Measurements from ENCODE around the gene EDRF1. TPM values are rescaled to one million over a fixed set of nuclear protein-coding genes. Genes with fewer than 3 reads are reported as not detected.

The EDRF1 gene
- total RNA-seq, 1 experiment from 2014 or later: 40.5 TPM

GRCh38 chr10:125802739-125803138 lies 83.2 kb downstream of the EDRF1 start:
- DNase-seq (ENCODE audit: low spot score): no peak
- Histone ChIP-seq H3K27me3 (replicated peaks; ENCODE audit: insufficient read depth, low read depth, low read length, poor library complexity) (no peaks in the 10 kb centered on the region), H3K27ac (ENCODE audit: low read depth, low read length, poor library complexity, severe bottlenecking) (no peak overlapping the region), H3K4me1 (ENCODE audit: insufficient read depth, low read length, poor library complexity, severe bottlenecking) (no peaks in the 10 kb centered on the region), H3K9me3 (ENCODE audit: low read depth, low read length, poor library complexity, severe bottlenecking) (no peaks in the 10 kb centered on the region), H3K4me3 (ENCODE audit: low read depth, low read length, poor library complexity, severe bottlenecking) (no peak overlapping the region), H3K36me3 (ENCODE audit: insufficient read depth, low read length, poor library complexity, severe bottlenecking) (peaks cover 5% of the 10 kb centered on the region)
- POLR2A ChIA-PET (ENCODE audit: low non-redundant PET): interaction anchor here (0.6 kb wide), 1 partner anchor 75 kb away, joined by 3 read pairs; no protein-coding TSS in a partner anchor
- CTCF ChIA-PET: no interaction called here
- no peak for TF ChIP-seq CTCF (conservative IDR thresholded peaks at IDR 0.05; ENCODE audit: low read depth, low read length)
- no peak for TF ChIP-seq EZH2 (IDR thresholded peaks at IDR 0.05; ENCODE audit: borderline replicate concordance, low read depth, low read length, poor library complexity, severe bottlenecking)
- intact Hi-C loops (cut with micrococcal nuclease; ENCODE audit: unreplicated experiment): no loop called here
- no TSS peak for BruUV-seq (replicated peaks)

DNA sequence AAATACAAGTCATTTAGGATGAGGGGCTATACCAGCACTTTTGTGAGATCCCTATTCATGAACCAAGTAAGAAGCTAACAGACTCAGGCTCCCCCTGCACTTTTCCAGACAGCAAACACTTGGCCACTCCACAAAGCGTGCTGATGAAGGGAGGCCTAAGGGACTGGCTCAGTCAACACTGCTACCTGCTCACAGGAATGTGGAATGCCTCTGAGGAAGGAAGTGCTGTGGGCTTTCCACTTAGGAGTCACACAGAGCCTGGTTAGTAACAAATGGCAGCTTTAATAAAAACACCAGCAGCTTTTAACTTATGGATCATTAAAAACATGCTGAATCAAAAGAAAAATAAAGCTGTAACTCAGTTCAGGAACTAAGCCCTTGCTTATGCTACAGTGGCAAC lies 88.5 kb downstream of the EDRF1 start:
- Histone ChIP-seq H3K36me3 (ENCODE audit: insufficient read depth, low read length, poor library complexity, severe bottlenecking) (peaks cover 26% of the 10 kb centered on the region), H3K4me1 (ENCODE audit: insufficient read depth, low read length, poor library complexity, severe bottlenecking) (peaks cover 4% of the 10 kb centered on the region), H3K4me3 (ENCODE audit: low read depth, low read length, poor library complexity, severe bottlenecking) (no peak overlapping the region), H3K27me3 (replicated peaks; ENCODE audit: insufficient read depth, low read depth, low read length, poor library complexity) (no peaks in the 10 kb centered on the region), H3K27ac (ENCODE audit: low read depth, low read length, poor library complexity, severe bottlenecking) (no peak overlapping the region), H3K9me3 (ENCODE audit: low read depth, low read length, poor library complexity, severe bottlenecking) (no peaks in the 10 kb centered on the region)
- DNase-seq (ENCODE audit: low spot score): no peak
- intact Hi-C loops (cut with micrococcal nuclease; ENCODE audit: unreplicated experiment): no loop called here
- no TSS peak for BruUV-seq (replicated peaks)
- CTCF ChIA-PET: no interaction called here
- TF ChIP-seq CTCF (conservative IDR thresholded peaks at IDR 0.05; ENCODE audit: low read depth, low read length) (no peak), EZH2 (IDR thresholded peaks at IDR 0.05; ENCODE audit: borderline replicate concordance, low read depth, low read length, poor library complexity, severe bottlenecking) (no peak)
- POLR2A ChIA-PET (ENCODE audit: low non-redundant PET): interaction anchor here (0.6 kb wide), 1 partner anchor 19 kb away, joined by 16 read pairs; no protein-coding TSS in a partner anchor

DNA sequence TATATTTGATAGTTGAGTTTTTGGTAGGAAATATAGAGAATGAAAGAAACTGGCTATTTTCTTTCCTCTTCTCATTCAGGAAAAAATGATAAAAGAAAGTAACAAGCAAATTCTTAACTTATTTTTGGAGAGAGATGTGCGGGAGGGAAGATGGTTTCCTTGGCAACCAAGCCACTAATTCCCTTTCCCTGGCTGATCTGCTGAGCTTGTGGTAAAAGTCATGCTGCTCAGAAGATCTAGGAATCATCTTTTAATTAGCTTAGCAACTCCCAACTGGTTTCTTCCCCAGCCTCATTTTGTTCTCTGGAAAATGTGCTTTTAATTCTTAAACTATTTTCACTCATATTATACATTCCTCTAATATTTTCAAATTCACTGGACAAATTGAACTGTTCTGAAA lies 91.7 kb downstream of the EDRF1 start:
- Histone ChIP-seq H3K9me3 (ENCODE audit: low read depth, low read length, poor library complexity, severe bottlenecking) (no peaks in the 10 kb centered on the region), H3K4me3 (ENCODE audit: low read depth, low read length, poor library complexity, severe bottlenecking) (no peak overlapping the region), H3K4me1 (ENCODE audit: insufficient read depth, low read length, poor library complexity, severe bottlenecking) (peaks cover 4% of the 10 kb centered on the region), H3K36me3 (ENCODE audit: insufficient read depth, low read length, poor library complexity, severe bottlenecking) (peaks cover 28% of the 10 kb centered on the region), H3K27ac (ENCODE audit: low read depth, low read length, poor library complexity, severe bottlenecking) (no peak overlapping the region), H3K27me3 (replicated peaks; ENCODE audit: insufficient read depth, low read depth, low read length, poor library complexity) (no peaks in the 10 kb centered on the region)
- ChIA-PET POLR2A (ENCODE audit: low non-redundant PET) (no interaction called here), CTCF (no interaction called here)
- intact Hi-C loops (cut with micrococcal nuclease; ENCODE audit: unreplicated experiment): no loop called here
- DNase-seq (ENCODE audit: low spot score): no peak
- no TSS peak for BruUV-seq (replicated peaks)
- TF ChIP-seq CTCF (conservative IDR thresholded peaks at IDR 0.05; ENCODE audit: low read depth, low read length): no peak
- TF ChIP-seq EZH2 (IDR thresholded peaks at IDR 0.05; ENCODE audit: borderline replicate concordance, low read depth, low read length, poor library complexity, severe bottlenecking): no peak

All from A673 (cell line).